Measurements from ENCODE around the gene KCNK15.

Gene KCNK15

GRCh38 chr20:44709380-44709779, 36.3 kb upstream of the KCNK15 start:
- H3K9me3 ChIP-seq (ENCODE audit: low read length): no peaks in the 10 kb centered on the region
- H3K36me3 ChIP-seq (ENCODE audit: insufficient read depth, low read length): no peaks in the 10 kb centered on the region
- no peak overlapping the region for H3K27ac ChIP-seq (ENCODE audit: low read depth, low read length, poor library complexity, severe bottlenecking)
- no peak overlapping the region for H3K4me3 ChIP-seq (ENCODE audit: low read depth, low read length, poor library complexity, severe bottlenecking)
- no peak overlapping the region for H3K4me2 ChIP-seq (ENCODE audit: low read length)
- H4K20me1 ChIP-seq (ENCODE audit: insufficient read depth, low read length): no peaks in the 10 kb centered on the region
- H3K27me3 ChIP-seq (ENCODE audit: insufficient read depth, low read length): no peaks in the 10 kb centered on the region
- H2AFZ ChIP-seq (ENCODE audit: low read length): no peak overlapping the region
- no peaks in the 10 kb centered on the region for H3K9me2 ChIP-seq (ENCODE audit: low read depth, low read length)
- peaks cover under 1% of the 10 kb centered on the region for H3K4me1 ChIP-seq (ENCODE audit: insufficient read depth, low read length, severe bottlenecking)
- TF ChIP-seq EZH2 (IDR thresholded peaks at IDR 0.05; ENCODE audit: borderline replicate concordance, low read length): no peak
- TF ChIP-seq CTCF (IDR thresholded peaks at IDR 0.05; ENCODE audit: low read length): no peak
- no peaks in the 10 kb centered on the region for H3F3A ChIP-seq (ENCODE audit: insufficient read depth, low read length)
- H3K9ac ChIP-seq (ENCODE audit: low read length): no peak overlapping the region
- no peaks in the 10 kb centered on the region for H3K79me2 ChIP-seq (ENCODE audit: insufficient read depth, low read length)

GRCh38 chr20:44709797-44710196, 35.9 kb upstream of the KCNK15 start:
- Histone ChIP-seq H3K9ac (ENCODE audit: low read length) (no peak overlapping the region), H3K27ac (ENCODE audit: low read depth, low read length, poor library complexity, severe bottlenecking) (no peak overlapping the region), H3K27me3 (ENCODE audit: insufficient read depth, low read length) (no peaks in the 10 kb centered on the region), H3F3A (ENCODE audit: insufficient read depth, low read length) (no peaks in the 10 kb centered on the region), H3K9me3 (ENCODE audit: low read length) (no peaks in the 10 kb centered on the region), H2AFZ (ENCODE audit: low read length) (no peak overlapping the region), H3K4me2 (ENCODE audit: low read length) (no peak overlapping the region), H3K79me2 (ENCODE audit: insufficient read depth, low read length) (no peaks in the 10 kb centered on the region), H3K4me1 (ENCODE audit: insufficient read depth, low read length, severe bottlenecking) (no peaks in the 10 kb centered on the region), H3K36me3 (ENCODE audit: insufficient read depth, low read length) (no peaks in the 10 kb centered on the region), H3K4me3 (ENCODE audit: low read depth, low read length, poor library complexity, severe bottlenecking) (no peak overlapping the region), H3K9me2 (ENCODE audit: low read depth, low read length) (no peaks in the 10 kb centered on the region), H4K20me1 (ENCODE audit: insufficient read depth, low read length) (no peaks in the 10 kb centered on the region)
- TF ChIP-seq CTCF (IDR thresholded peaks at IDR 0.05; ENCODE audit: low read length) (no peak), EZH2 (IDR thresholded peaks at IDR 0.05; ENCODE audit: borderline replicate concordance, low read length) (no peak)

- H3K9me2 ChIP-seq (ENCODE audit: low read depth, low read length): no peaks in the 10 kb centered on the region
- H3K79me2 ChIP-seq (ENCODE audit: insufficient read depth, low read length): no peaks in the 10 kb centered on the region
- no peaks in the 10 kb centered on the region for H3F3A ChIP-seq (ENCODE audit: insufficient read depth, low read length)
- no peaks in the 10 kb centered on the region for H3K9me3 ChIP-seq (ENCODE audit: low read length)
- H3K27me3 ChIP-seq (ENCODE audit: insufficient read depth, low read length): no peaks in the 10 kb centered on the region
- no peaks in the 10 kb centered on the region for H3K36me3 ChIP-seq (ENCODE audit: insufficient read depth, low read length)
- no peak for TF ChIP-seq EZH2 (IDR thresholded peaks at IDR 0.05; ENCODE audit: borderline replicate concordance, low read length)
- no peak for TF ChIP-seq CTCF (IDR thresholded peaks at IDR 0.05; ENCODE audit: low read length)
- no peaks in the 10 kb centered on the region for H3K4me1 ChIP-seq (ENCODE audit: insufficient read depth, low read length, severe bottlenecking)
- no peaks in the 10 kb centered on the region for H4K20me1 ChIP-seq (ENCODE audit: insufficient read depth, low read length)
- H2AFZ ChIP-seq (ENCODE audit: low read length): no peak overlapping the region
- no peak overlapping the region for H3K27ac ChIP-seq (ENCODE audit: low read depth, low read length, poor library complexity, severe bottlenecking)
- H3K4me2 ChIP-seq (ENCODE audit: low read length): no peak overlapping the region
- H3K4me3 ChIP-seq (ENCODE audit: low read depth, low read length, poor library complexity, severe bottlenecking): no peak overlapping the region
- no peak overlapping the region for H3K9ac ChIP-seq (ENCODE audit: low read length)
Measured at GRCh38 chr20:44711237-44711636, 34.4 kb upstream of the KCNK15 start.

Measured in OCI-LY1 (cell line).